Chondrocyte (in vitro differentiated cells): ENCODE measurements around the gene SLAMF1. TPM values are rescaled to one million over a fixed set of nuclear protein-coding genes. Genes with fewer than 3 reads are reported as not detected.

Experiments
- DNase-seq: peaks from one replicate; pipeline ENCODE4 v3.0.0; 2021; ENCODE audit warnings: mixed read lengths, low spot score
- H3K27ac Mint-ChIP-seq: one replicate; pipeline ENCODE4 v1.8.0; 2021; ENCODE audit warnings: mild to moderate bottlenecking, moderate library complexity, mixed read lengths; ENCODE audit not compliant: unreplicated experiment
- H3K27me3 Mint-ChIP-seq: 2 replicates; pipeline ENCODE4 v1.8.0; 2021; ENCODE audit warnings: low read depth, mixed read lengths
- H3K36me3 Mint-ChIP-seq: 2 replicates; pipeline ENCODE4 v1.8.0; 2021; ENCODE audit warnings: low read depth, mixed read lengths
- H3K4me1 Mint-ChIP-seq: 2 replicates; pipeline ENCODE4 v1.8.0; 2021; ENCODE audit warnings: low read depth, mild to moderate bottlenecking, mixed read lengths
- H3K4me3 Mint-ChIP-seq: one replicate; pipeline ENCODE4 v1.8.0; 2021; ENCODE audit warnings: mild to moderate bottlenecking, moderate library complexity, mixed read lengths; ENCODE audit not compliant: unreplicated experiment
- H3K9me3 Mint-ChIP-seq: 2 replicates; pipeline ENCODE4 v1.8.0; 2021; ENCODE audit warnings: low read depth, mixed read lengths
- total RNA-seq: library from RNA; stranded (reverse); gene quantifications from 3 replicates; pipeline ENCODE4 v1.2.1, GENCODE V29; 2021
- TF ChIP-seq, protein P1 (sequence below): fragments of 200-600 bp; sonication (generic); IDR thresholded peaks from 2 replicates; pipeline ENCODE4 v1.5.0; 2021; ENCODE audit warnings: antibody characterized with exemption, mild to moderate bottlenecking, moderate library complexity

SLAMF1 gene
- total RNA-seq, 1 donor from 2014 or later = not detected

DNA sequence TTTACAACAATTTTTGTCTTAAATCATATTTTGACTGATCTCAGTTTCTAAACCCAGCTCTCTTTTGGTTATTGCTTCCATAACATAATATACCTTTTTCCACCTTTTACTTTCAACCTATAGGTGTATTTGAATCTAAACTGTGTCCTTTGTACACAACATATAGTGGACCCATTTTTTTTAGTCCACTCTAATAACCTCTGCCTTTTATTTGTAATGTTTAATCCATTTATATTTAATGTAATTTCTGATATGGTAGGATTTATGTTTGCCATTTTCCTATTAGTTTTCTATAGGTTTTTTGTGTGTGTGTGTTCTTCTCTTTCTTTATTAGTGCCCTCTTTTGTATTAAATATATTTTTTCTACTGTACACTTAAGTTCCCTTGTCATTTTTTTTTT, 22.4 kb upstream of the SLAMF1 start:
- H3K36me3 Mint-ChIP-seq = no peaks in the 10 kb centered on the region
- peaks cover 5% of the 10 kb centered on the region for H3K9me3 Mint-ChIP-seq
- H3K27ac Mint-ChIP-seq = no peak overlapping the region
- no peak overlapping the region for H3K4me3 Mint-ChIP-seq
- no peaks in the 10 kb centered on the region for H3K4me1 Mint-ChIP-seq
- H3K27me3 Mint-ChIP-seq = peaks cover 11% of the 10 kb centered on the region
- TF ChIP-seq, protein P1, sequence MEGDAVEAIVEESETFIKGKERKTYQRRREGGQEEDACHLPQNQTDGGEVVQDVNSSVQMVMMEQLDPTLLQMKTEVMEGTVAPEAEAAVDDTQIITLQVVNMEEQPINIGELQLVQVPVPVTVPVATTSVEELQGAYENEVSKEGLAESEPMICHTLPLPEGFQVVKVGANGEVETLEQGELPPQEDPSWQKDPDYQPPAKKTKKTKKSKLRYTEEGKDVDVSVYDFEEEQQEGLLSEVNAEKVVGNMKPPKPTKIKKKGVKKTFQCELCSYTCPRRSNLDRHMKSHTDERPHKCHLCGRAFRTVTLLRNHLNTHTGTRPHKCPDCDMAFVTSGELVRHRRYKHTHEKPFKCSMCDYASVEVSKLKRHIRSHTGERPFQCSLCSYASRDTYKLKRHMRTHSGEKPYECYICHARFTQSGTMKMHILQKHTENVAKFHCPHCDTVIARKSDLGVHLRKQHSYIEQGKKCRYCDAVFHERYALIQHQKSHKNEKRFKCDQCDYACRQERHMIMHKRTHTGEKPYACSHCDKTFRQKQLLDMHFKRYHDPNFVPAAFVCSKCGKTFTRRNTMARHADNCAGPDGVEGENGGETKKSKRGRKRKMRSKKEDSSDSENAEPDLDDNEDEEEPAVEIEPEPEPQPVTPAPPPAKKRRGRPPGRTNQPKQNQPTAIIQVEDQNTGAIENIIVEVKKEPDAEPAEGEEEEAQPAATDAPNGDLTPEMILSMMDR = no peak
- no peak for DNase-seq

DNA sequence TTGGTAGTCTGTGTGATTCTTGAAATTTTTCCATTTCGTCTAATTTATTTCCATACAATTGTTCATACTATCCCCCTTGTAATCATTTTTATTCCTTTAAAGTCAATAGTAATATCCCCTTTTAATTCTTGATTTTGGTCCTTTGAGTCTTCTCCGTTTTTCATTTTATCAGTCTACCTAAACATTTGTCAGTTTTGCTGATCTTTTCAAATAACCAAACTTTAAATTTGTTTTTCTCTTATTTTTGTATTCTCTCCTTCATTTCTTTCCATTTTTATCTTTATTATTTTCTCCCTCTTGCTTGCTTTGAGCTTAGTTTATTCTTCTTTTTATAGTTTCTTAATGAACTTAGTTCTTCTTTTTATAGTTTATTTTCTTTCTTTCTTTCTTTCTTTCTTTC, 21.1 kb upstream of the SLAMF1 start:
- H3K4me1 Mint-ChIP-seq = no peaks in the 10 kb centered on the region

DNA sequence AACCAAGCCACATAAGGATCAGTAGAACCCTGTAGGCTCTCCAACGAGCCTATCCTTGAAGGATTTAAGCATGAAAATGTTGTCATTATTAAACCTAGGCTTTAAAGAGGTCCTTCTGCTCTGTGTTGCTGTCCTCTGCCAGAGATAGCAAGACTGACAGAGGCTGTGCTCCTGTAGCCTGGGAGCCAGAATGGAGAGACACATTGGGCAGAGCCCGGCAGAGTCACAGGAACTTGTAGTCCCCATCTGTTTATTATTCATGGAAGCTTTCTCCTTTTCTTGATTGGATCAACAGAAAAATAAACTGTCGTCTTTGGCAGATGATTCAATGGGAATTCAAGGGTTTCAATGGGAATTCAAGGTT, 19.2 kb upstream of the SLAMF1 start:
- no peak overlapping the region for H3K27ac Mint-ChIP-seq
- H3K36me3 Mint-ChIP-seq = no peaks in the 10 kb centered on the region
- peaks cover 5% of the 10 kb centered on the region for H3K9me3 Mint-ChIP-seq
- DNase-seq = no peak
- H3K4me3 Mint-ChIP-seq = no peak overlapping the region
- no peaks in the 10 kb centered on the region for H3K4me1 Mint-ChIP-seq
- peaks cover 21% of the 10 kb centered on the region for H3K27me3 Mint-ChIP-seq
- TF ChIP-seq, protein P1 = no peak

More for the DNA sequence above, 21.1 kb upstream of the SLAMF1 start:
- Mint-ChIP-seq H3K9me3 (peaks cover 5% of the 10 kb centered on the region), H3K36me3 (no peaks in the 10 kb centered on the region), H3K4me3 (no peak overlapping the region), H3K27me3 (peaks cover 17% of the 10 kb centered on the region), H3K27ac (no peak overlapping the region)
- DNase-seq = no peak
- TF ChIP-seq, protein P1 = no peak

DNA sequence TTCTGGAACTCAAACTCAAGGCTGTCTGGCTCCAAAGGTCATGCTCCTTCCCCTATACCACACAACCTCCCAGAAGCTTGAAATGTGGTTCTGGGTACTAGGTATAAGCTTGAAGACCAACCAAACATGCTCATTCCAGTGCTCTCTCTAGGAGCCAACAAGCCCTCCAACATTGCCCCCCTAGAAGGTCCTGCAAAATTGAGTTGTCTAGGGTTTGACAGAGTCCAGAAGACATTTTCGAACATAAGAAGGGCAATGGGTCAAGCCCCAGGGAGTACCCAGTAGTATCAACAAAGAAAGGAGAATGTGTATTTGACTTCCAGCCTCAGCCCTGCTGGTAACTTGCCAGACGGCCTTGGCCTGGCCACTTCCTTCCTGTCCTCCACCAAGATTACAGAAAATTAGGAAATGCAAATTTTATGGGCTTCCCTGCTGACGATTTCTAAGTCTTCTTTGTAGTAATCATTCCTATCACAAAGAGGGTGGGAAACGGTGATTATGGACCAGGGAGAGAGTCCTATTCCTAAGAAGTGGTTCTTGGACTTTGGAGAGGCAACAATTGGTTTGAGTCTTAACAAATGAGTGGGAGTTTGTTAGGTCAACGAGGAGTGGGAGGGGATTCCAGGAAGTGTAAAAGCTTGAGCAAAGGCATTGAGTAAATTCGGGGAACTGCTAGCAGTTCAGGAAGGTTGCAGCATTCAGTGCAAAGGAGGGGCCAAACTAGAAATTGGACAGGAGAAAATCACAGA, 18.7 kb upstream of the SLAMF1 start:
- Mint-ChIP-seq H3K4me1 (no peaks in the 10 kb centered on the region), H3K4me3 (no peak overlapping the region), H3K36me3 (no peaks in the 10 kb centered on the region), H3K27ac (no peak overlapping the region), H3K27me3 (peaks cover 16% of the 10 kb centered on the region), H3K9me3 (peaks cover 5% of the 10 kb centered on the region)
- no peak for DNase-seq
- TF ChIP-seq, protein P1 = no peak

DNA sequence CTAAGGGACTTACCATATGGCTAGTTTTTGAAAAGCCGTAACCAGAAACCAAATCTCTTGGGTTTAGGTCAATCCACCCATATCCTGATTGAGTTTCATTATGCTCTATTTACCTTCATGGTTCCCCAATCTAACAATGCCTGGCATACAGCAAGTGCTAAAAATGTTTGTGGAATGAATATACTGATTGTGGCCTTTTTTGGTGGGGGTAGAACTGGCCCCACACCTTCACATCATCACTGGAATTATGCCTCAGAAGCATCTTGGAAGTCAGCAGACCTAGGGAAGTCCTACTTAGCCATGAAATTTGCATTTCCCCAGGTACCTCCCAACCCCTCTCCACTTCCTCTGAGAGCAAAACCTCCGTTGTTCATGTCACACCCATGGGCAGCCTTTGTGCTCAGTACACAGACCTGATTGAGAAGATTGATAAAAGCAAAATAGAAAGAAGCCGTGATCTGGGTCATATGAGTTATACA, 17.8 kb upstream of the SLAMF1 start:
- Mint-ChIP-seq H3K9me3 (peaks cover 6% of the 10 kb centered on the region), H3K36me3 (no peaks in the 10 kb centered on the region), H3K27me3 (peaks cover 16% of the 10 kb centered on the region), H3K4me1 (no peaks in the 10 kb centered on the region), H3K27ac (no peak overlapping the region), H3K4me3 (no peak overlapping the region)
- TF ChIP-seq, protein P1 = no peak
- DNase-seq = no peak
